Endothelial cell of umbilical vein (primary cell): ENCODE data around the gene LRRC10B. TPM values are rescaled to one million over a fixed set of nuclear protein-coding genes. Genes with fewer than 3 reads are reported as not detected.

ENCODE experiments used
- BruUV-seq: library from RNA; stranded (reverse); fragments of 400-500 nt; replicated peaks from 2 replicates; lab custom pipeline; 2021; lab: Mats Ljungman, UMichigan
- CTCF ChIA-PET: fragments of 300-600, 350-600 bp; sonication (Branson Sonifier 250); formaldehyde crosslinking; loops from one replicate; lab custom pipeline; 2021; ENCODE audit warnings: antibody characterized with exemption, inconsistent platforms; lab: Charles Lee
- POLR2A ChIA-PET: fragments of 300-600, 350-600 bp; sonication (Branson Sonifier 250); formaldehyde crosslinking; loops from one replicate; lab custom pipeline; 2021; ENCODE audit warnings: antibody characterized with exemption, inconsistent platforms; lab: Charles Lee
- DNase-seq: peaks from one replicate; pipeline ENCODE4 v3.0.0-alpha.2; 2011; ENCODE audit warnings: low read depth, low spot score
- FAIRE-seq: peaks from 2 replicates; lab custom pipeline; 2011; peaks lifted over from hg19 to GRCh38; lab: Jason Lieb, UNC
- H2AFZ ChIP-seq: 2 replicates; pipeline ENCODE4 v1.6.0; 2012; ENCODE audit warnings: low read depth, low read length, control low read depth, inconsistent platforms
- H3K27ac ChIP-seq: 2 replicates; pipeline ENCODE4 v1.5.1; 2011; ENCODE audit warnings: low read depth, mild to moderate bottlenecking, control low read depth, low read length, moderate library complexity; ENCODE audit not compliant: insufficient read depth
- H3K27me3 ChIP-seq, 2 experiments: 2 replicates each; pipeline versions ENCODE4 v1.6.0 to v1.6.1; 2011; ENCODE audit warnings: low read length in 2 of 2, mixed read lengths in 1 of 2; ENCODE audit not compliant: control insufficient read depth in 2 of 2, insufficient read depth in 2 of 2
- H3K36me3 ChIP-seq, 2 experiments: 2 replicates in 1 of 2; 3 replicates in 1 of 2; pipeline ENCODE4 v1.5.1; 2011; ENCODE audit warnings: low read length in 2 of 2, mild to moderate bottlenecking in 1 of 2, moderate library complexity in 1 of 2; ENCODE audit not compliant: control insufficient read depth in 2 of 2, insufficient read depth in 2 of 2; ENCODE audit errors: extremely low read depth in 1 of 2
- H3K4me1 ChIP-seq: 3 replicates; pipeline ENCODE4 v1.5.1; 2011; ENCODE audit warnings: mild to moderate bottlenecking, low read length; ENCODE audit not compliant: control insufficient read depth, insufficient read depth; ENCODE audit errors: extremely low read depth
- H3K4me2 ChIP-seq: 2 replicates; pipeline ENCODE4 v1.6.1; 2011; ENCODE audit warnings: low read length, control low read depth, mixed read lengths; ENCODE audit not compliant: insufficient read depth
- H3K4me3 ChIP-seq, 3 experiments: fragments of 200-600 bp in 1 of 3; sonication (generic), shearing (Covaris generic) in 1 of 3; replicated peaks in 1 of 3; 2 replicates each; pipeline ENCODE4 v1.5.1; 2011 to 2016; ENCODE audit warnings: control low read depth in 3 of 3, low read length in 3 of 3, mild to moderate bottlenecking in 2 of 3, inconsistent platforms in 1 of 3, low read depth in 1 of 3, moderate library complexity in 1 of 3; ENCODE audit not compliant: insufficient read depth in 1 of 3
- H3K79me2 ChIP-seq: 2 replicates; pipeline ENCODE4 v1.6.0; 2012; ENCODE audit warnings: low read length, inconsistent platforms; ENCODE audit not compliant: control insufficient read depth, insufficient read depth
- H3K9ac ChIP-seq: replicated peaks from 2 replicates; pipeline ENCODE3; 2011; ENCODE audit warnings: low read length, control low read depth; ENCODE audit not compliant: insufficient read depth; ENCODE audit errors: extremely low read depth
- H3K9me1 ChIP-seq: replicated peaks from 3 replicates; pipeline ENCODE4 v1.6.0; 2011; ENCODE audit warnings: mild to moderate bottlenecking, low read length; ENCODE audit not compliant: control insufficient read depth, insufficient read depth; ENCODE audit errors: extremely low read depth
- H3K9me3 ChIP-seq: replicated peaks from 2 replicates; pipeline ENCODE4 v1.5.1; 2012; ENCODE audit warnings: low read length, inconsistent platforms; ENCODE audit not compliant: control insufficient read depth, insufficient read depth
- H4K20me1 ChIP-seq: replicated peaks from 2 replicates; pipeline ENCODE3; 2011; ENCODE audit warnings: mild to moderate bottlenecking, low read length; ENCODE audit not compliant: control insufficient read depth, insufficient read depth; ENCODE audit errors: extremely low read depth
- CTCF ChIP-seq, 2 donors: IDR thresholded peaks; 1 replicate in 1 of 2; 2 replicates in 1 of 2; pipeline ENCODE4 v1.5.1; 2011; ENCODE audit warnings: low read length in 2 of 2, mild to moderate bottlenecking in 2 of 2, moderate library complexity in 2 of 2, control low read depth in 1 of 2, inconsistent platforms in 1 of 2, low read depth in 1 of 2; ENCODE audit not compliant: insufficient read depth in 1 of 2; ENCODE audit errors: extremely low read depth in 1 of 2
- EZH2 ChIP-seq: IDR thresholded peaks from 2 replicates; pipeline ENCODE4 v1.6.1; 2012; ENCODE audit warnings: borderline replicate concordance, low read depth, mild to moderate bottlenecking, moderate library complexity, low read length, inconsistent platforms; ENCODE audit not compliant: severe bottlenecking
- FOS ChIP-seq: IDR thresholded peaks from 2 replicates; pipeline ENCODE4 v1.6.1; 2011; ENCODE audit warnings: mild to moderate bottlenecking, low read length, moderate library complexity, borderline replicate concordance; ENCODE audit not compliant: insufficient read depth
- GATA2 ChIP-seq: IDR thresholded peaks from 2 replicates; pipeline ENCODE4 v1.7.0; 2011; ENCODE audit warnings: low read depth, mild to moderate bottlenecking, moderate library complexity, mixed read lengths, low read length; ENCODE audit not compliant: insufficient read length, insufficient read depth
- JUN ChIP-seq: IDR thresholded peaks from 2 replicates; pipeline ENCODE4 v1.6.1; 2011; ENCODE audit warnings: borderline replicate concordance, low read depth; ENCODE audit not compliant: insufficient read length, insufficient read depth
- MAX ChIP-seq: IDR thresholded peaks from 2 replicates; pipeline ENCODE4 v1.6.1; 2011; ENCODE audit not compliant: insufficient read depth, insufficient read length
- MYC ChIP-seq: IDR thresholded peaks from one replicate; pipeline ENCODE4 v1.6.1; 2011; ENCODE audit warnings: mild to moderate bottlenecking, low read depth, low read length
- POLR2A ChIP-seq: IDR thresholded peaks from 2 replicates; pipeline ENCODE4 v1.6.1; 2012; ENCODE audit warnings: low read depth, mild to moderate bottlenecking, control low read depth, low read length
- POLR2AphosphoS5 ChIP-seq: IDR thresholded peaks from 2 replicates; pipeline ENCODE4 v1.6.1; 2012; ENCODE audit warnings: low read depth, mild to moderate bottlenecking, control low read depth, low read length, moderate library complexity; ENCODE audit not compliant: insufficient read depth
- dilution Hi-C: fragments of 300-500 bp; cut with MboI; formaldehyde crosslinking; loops from one replicate; pipeline ENCODE4 v1.15.0; 2019; ENCODE audit warnings: low sequenced_read_pairs; ENCODE audit not compliant: extremely low pct_ligation_motif_present
- intact Hi-C: fragments of 100-400 bp; cut with micrococcal nuclease; formaldehyde crosslinking; loops from one replicate; pipeline ENCODE4 v1.10.0; 2022
- polyA plus RNA-seq, 4 experiments: library from polyadenylated mRNA; depleted of rRNA in 3 of 4; stranded (reverse) in 3 of 4; unstranded in 1 of 4; fragments of >200 nt; gene quantifications; 2 replicates each; pipeline versions ENCODE4 v1.2.1 to v1.2.3, GENCODE V29; 2011 to 2012; ENCODE audit warnings: missing spikeins in 1 of 4
- total RNA-seq: library from RNA; stranded (reverse); gene quantifications from 2 replicates; pipeline ENCODE4 v1.2.3, GENCODE V29; 2021

LRRC10B gene
- total and polyA plus RNA-seq, 2 donors (not counting 3 experiments of a cell fraction or from before 2014, with no cell fraction given) = not detected

DNA sequence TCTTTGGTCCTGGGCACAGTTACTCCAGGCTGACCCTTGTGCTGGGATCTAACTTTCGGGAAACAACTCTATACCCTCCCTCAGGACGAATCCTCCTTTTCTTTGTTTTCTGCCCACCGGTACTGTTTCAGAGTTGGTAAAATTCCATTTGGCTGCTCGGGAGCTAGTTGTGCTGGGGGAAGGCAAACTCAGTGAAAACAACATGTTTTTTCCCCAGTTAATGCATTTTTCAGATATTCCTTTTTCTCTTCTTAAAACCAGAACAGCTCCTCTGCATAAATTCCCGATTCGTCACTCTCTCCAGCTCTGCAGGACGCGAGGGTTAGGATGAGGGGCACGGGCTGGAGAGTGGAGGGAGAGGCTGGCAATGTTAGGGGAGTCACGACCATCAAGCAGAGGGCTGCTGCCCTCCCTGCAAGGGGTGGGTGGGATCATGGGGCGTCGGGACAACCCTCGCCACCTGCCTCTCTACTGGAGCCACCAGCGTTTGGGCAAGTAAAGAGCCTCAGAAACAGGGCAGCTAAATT, 31.3 kb downstream of the LRRC10B start:
- ChIA-PET POLR2A (no interaction called here), CTCF (interaction anchor here (1.1 to 2.3 kb wide), 4 partner anchors 9 to 23 kb away, joined by 3 to 11 read pairs (median 6); no protein-coding TSS in a partner anchor)
- Histone ChIP-seq H3K9me3 (no peaks in the 10 kb centered on the region), H3K4me3 (no peak overlapping the region), H3K9ac (no peak overlapping the region), H3K4me1 (no peaks in the 10 kb centered on the region), H4K20me1 (no peaks in the 10 kb centered on the region), H2AFZ (no peak overlapping the region), H3K9me1 (no peaks in the 10 kb centered on the region), H3K27me3 (no peaks in the 10 kb centered on the region), H3K4me2 (no peak overlapping the region), H3K79me2 (no peaks in the 10 kb centered on the region), H3K27ac (no peak overlapping the region), H3K36me3 (no peaks in the 10 kb centered on the region)
- dilution Hi-C loops (no loop called here), intact Hi-C loops (no loop called here)
- TF ChIP-seq FOS (no peak), MAX (no peak), MYC (no peak), CTCF (IDR thresholded peaks at IDR 0.05; ENCODE audit: extremely low read depth in 1 of 2, insufficient read depth in 1 of 2, low read depth in 1 of 2, low read length in 2 of 2) (no peak), JUN (no peak), POLR2A (no peak), GATA2 (no peak), EZH2 (no peak), POLR2AphosphoS5 (no peak)
- FAIRE-seq = no peak
- no peak for DNase-seq
- BruUV-seq = no TSS peak
